Esophagus (tissue), 2 donors: ENCODE data around the gene RPL27A. TPM values are rescaled to one million over a fixed set of nuclear protein-coding genes. Genes with fewer than 3 reads are reported as not detected.
A peak's percentile ranks its signal among the peaks of the same experiment; 100 is the strongest.

Experiments used
- H3K27ac ChIP-seq, 2 donors: one replicate each; pipeline ENCODE4 v1.5.1; 2013; ENCODE audit warnings: low read depth in 2 of 2, mild to moderate bottlenecking in 2 of 2, inconsistent platforms in 1 of 2, low read length in 1 of 2, moderate library complexity in 1 of 2
- H3K27me3 ChIP-seq, 2 donors: one replicate each; pipeline ENCODE4 v1.6.1; 2013; ENCODE audit warnings: low read length in 2 of 2, control low read depth in 1 of 2, mild to moderate bottlenecking in 1 of 2; ENCODE audit not compliant: insufficient read depth in 2 of 2, control insufficient read depth in 1 of 2
- H3K36me3 ChIP-seq, 2 donors: one replicate each; pipeline ENCODE4 v1.6.1; 2013; ENCODE audit warnings: low read length in 1 of 2; ENCODE audit not compliant: control insufficient read depth in 2 of 2, insufficient read depth in 2 of 2
- H3K4me1 ChIP-seq, 2 donors: one replicate each; pipeline ENCODE4 v1.6.1; 2013; ENCODE audit warnings: low read length in 1 of 2; ENCODE audit not compliant: control insufficient read depth in 2 of 2, insufficient read depth in 2 of 2
- H3K4me3 ChIP-seq, 2 donors: one replicate each; pipeline ENCODE4 v1.5.1; 2013; ENCODE audit warnings: low read length in 2 of 2, mild to moderate bottlenecking in 2 of 2, low read depth in 1 of 2, moderate library complexity in 1 of 2
- H3K9me3 ChIP-seq, 2 donors: one replicate each; pipeline ENCODE4 v1.6.1; 2013; ENCODE audit warnings: mild to moderate bottlenecking in 2 of 2, low read depth in 1 of 2, low read length in 1 of 2, moderate library complexity in 1 of 2; ENCODE audit not compliant: control insufficient read depth in 2 of 2, insufficient read depth in 1 of 2
- WGBS, 2 donors: extraction: QIAGEN DNeasy Blood & Tissue Kit; methylation state at CpG; one replicate each; pipeline ENCODE4 v1.1.7; 2013; 5-methylcytosine and 5-hydroxymethylcytosine counted together
- polyA plus RNA-seq, 2 donors: library from polyadenylated mRNA; stranded (reverse); fragments of 200-250 nt; gene quantifications; one replicate each; pipeline ENCODE4 v1.2.3, GENCODE V29; 2013
- donor health status: healthy with polysubstance abuse.
- donor health status: Bipolar disorder and iron deficiency.

RPL27A gene
- polyA plus RNA-seq, 2 donors = 2,629 to 4,238 TPM

DNA sequence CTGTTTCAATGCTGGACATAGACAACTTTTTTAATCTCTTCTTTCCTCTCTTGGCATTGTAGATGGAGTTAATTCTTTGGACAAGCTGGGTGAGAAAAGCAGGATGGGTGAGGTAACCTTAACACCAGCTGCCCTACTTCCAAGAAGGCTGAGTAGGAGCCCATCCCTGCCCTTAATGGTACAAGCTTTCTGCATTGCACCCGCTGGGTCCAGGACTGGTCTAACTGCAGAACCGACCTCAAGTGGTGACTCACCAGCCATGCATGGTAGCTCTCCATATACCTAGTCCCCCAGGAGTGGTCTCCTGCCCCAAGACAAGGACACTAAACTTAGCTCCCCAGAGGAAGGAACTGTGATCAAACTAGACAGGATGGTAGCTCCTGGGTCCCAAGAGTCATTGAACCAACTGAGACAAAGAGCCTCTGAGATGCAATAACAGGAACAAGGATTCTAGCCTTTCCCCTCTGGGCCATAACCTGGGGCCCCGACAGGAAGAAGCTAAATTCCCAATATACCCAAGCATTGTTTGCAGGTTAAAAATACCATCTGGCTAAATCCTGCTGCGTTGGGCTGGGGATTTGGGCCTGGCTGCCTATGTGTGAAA lies 32.1 kb downstream of the RPL27A start:
- no peak overlapping the region for H3K4me3 ChIP-seq
- H3K27me3 ChIP-seq = no peaks in the 10 kb centered on the region
- peaks cover 2 to 21% of the 10 kb centered on the region in 2 donors for H3K36me3 ChIP-seq
- H3K9me3 ChIP-seq = no peaks in the 10 kb centered on the region
- H3K4me1 ChIP-seq = peaks cover 20 to 39% of the 10 kb centered on the region in 2 donors
- H3K27ac ChIP-seq = peak overlapping the region; percentile 46 to 99
- WGBS, 2 donors = 51 to 74% methylated on average over 4 of the region's 4 CpGs

DNA sequence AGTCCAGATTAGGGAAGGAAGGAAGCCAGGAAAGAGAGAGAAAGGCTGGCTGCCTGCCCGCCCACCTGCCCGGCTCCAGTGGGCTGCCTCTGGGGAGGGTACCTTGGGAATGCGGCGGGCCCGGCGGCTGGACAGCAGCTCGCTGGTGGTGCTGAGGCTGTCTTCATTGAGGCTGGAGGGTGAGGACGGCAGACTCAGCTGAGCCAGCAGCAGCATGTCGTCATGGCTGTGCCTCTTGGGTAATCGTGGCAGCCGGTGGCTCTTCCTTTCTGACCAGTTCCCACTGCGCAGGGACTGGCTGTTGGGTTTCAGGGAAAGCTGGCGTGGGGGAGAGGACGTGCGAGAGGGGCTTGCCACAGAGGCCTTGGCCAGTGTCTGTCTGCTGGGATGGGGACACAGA lies 32.9 kb downstream of the RPL27A start:
- H3K27ac ChIP-seq = peak overlapping the region; percentile 46 to 99
- peaks cover 2 to 21% of the 10 kb centered on the region in 2 donors for H3K36me3 ChIP-seq
- H3K27me3 ChIP-seq = no peaks in the 10 kb centered on the region
- peaks cover 20 to 40% of the 10 kb centered on the region in 2 donors for H3K4me1 ChIP-seq
- 72 to 77% methylated on average over 15 of the region's 15 CpGs for WGBS, 2 donors
- no peaks in the 10 kb centered on the region for H3K9me3 ChIP-seq
- H3K4me3 ChIP-seq = no peak overlapping the region

DNA sequence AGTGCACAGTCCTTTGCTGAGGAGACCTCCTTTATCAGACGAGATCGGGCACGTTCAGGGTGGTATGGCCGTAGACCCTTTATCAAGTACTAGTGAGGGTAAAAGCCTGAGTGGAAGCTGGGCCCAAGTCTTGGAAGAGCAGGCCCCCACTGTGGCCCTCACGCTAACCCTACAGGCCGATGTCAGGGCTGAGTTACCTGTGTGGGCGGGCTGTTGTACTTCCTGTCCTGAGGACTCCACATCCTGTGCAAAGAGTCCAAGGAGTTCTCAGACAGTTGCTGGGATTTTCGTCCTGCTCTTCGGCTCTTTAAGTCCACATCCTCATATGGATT lies 34.9 kb downstream of the RPL27A start:
- Histone ChIP-seq H3K4me1 (peaks cover 30 to 57% of the 10 kb centered on the region in 2 donors), H3K9me3 (no peaks in the 10 kb centered on the region), H3K27ac (peak overlapping the region; percentile 98 to 99), H3K27me3 (no peaks in the 10 kb centered on the region), H3K4me3 (no peak overlapping the region), H3K36me3 (peaks cover 0 to 15% of the 10 kb centered on the region in 2 donors)
- 63 to 68% methylated on average over 9 of the region's 9 CpGs for WGBS, 2 donors

DNA sequence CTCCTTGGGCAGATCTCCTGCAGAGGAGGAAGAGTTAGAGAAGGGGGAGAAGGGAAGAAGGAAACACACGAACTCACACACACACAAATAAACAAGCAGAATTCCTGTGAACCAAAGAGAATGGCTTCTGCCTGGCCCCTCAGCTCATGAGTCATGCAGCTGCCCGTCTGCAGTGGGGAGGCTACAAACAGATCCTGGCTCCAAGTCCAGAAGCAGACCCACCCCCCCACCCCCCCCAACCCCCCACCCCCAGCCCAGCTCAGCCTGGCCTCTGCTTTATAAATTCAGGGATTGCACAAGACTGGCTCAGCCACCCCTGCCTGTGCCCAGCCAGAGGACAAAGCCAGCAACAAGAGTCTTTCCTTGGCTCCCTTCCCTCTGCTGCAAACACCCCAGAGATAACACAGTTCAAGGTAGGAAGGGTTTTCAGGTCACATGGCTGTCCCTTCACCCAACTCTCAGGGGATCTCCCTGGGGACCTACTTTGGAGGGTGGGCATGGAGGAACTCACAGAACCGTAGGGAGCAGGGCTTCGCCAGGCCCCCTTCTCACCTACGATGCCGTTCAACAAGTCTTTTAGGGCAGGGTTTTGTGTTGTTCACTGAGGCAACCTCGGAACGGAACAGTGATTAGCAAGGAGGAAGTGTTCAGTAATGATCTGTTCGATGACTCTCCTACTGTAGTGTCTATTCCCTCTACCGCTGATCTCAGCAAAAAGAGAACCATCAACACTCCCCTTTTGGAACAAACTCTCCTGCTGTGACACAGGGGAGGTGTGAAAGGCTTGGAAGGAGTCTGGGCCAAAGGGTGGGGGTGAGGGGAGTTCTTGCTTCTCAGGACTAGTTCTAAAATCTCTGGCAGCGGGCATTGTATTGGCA lies 35.5 kb downstream of the RPL27A start:
- H3K9me3 ChIP-seq = no peaks in the 10 kb centered on the region
- H3K27me3 ChIP-seq = no peaks in the 10 kb centered on the region
- no peak overlapping the region for H3K4me3 ChIP-seq
- peak overlapping the region; percentile 98 to 99 for H3K27ac ChIP-seq
- peaks cover 30 to 57% of the 10 kb centered on the region in 2 donors for H3K4me1 ChIP-seq
- WGBS, 2 donors = 22 to 27% methylated on average over 11 of the region's 11 CpGs
- peaks cover 0 to 9% of the 10 kb centered on the region in 2 donors for H3K36me3 ChIP-seq

DNA sequence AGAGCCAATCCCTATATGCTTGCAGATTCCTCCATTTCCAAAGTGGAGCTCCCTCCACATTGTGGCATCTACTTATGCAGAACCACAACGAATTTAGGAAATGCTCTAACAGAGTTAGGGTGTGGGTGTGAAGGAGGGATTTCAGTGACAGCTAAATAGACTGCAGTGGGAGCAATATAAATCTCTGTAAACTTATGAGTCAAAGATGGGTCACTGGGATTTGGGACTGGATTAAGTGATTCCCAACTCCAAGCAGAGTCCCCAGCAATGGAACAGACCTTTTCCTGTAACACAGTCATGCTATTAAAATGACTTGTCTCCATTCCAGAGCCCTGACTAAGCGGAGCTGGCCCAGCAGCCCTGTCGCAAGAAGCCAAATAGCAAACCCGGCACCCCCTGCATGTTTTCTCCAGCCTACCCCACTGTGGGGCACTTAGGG lies 36.6 kb downstream of the RPL27A start:
- H3K9me3 ChIP-seq = no peaks in the 10 kb centered on the region
- H3K4me1 ChIP-seq = peaks cover 25 to 55% of the 10 kb centered on the region in 2 donors
- no peaks in the 10 kb centered on the region for H3K27me3 ChIP-seq
- peak overlapping the region; percentile 98 to 99 for H3K27ac ChIP-seq
- H3K4me3 ChIP-seq = no peak overlapping the region
- H3K36me3 ChIP-seq = peaks cover 0 to 4% of the 10 kb centered on the region in 2 donors
- WGBS, 2 donors = 9 to 40% methylated on average over 4 of the region's 4 CpGs

DNA sequence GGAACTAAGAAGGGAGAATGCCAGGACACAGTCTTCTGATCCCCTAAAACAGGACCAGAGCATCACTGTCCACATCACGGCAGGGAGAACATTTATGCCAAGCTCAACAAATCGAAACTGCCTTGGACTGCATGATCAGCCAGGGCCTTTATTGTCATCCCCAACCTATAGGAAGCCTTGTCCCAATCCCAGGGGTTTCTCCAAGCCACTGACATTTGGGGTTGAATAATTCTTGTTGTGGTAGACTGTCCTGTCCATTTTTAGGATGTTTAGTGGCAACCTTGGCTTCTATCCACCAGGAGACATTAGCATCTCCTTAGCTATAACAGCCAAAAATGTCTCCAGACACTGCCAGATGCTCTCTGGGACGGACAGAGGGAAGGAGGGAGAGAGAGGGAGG lies 37.1 kb downstream of the RPL27A start:
- peak overlapping the region; percentile 98 to 99 for H3K27ac ChIP-seq
- WGBS, 2 donors = 41 to 45% methylated on average over 3 of the region's 3 CpGs
- H3K9me3 ChIP-seq = no peaks in the 10 kb centered on the region
- no peak overlapping the region for H3K4me3 ChIP-seq
- peaks cover 0 to 6% of the 10 kb centered on the region in 2 donors for H3K36me3 ChIP-seq
- H3K27me3 ChIP-seq = no peaks in the 10 kb centered on the region
- peaks cover 22 to 52% of the 10 kb centered on the region in 2 donors for H3K4me1 ChIP-seq

DNA sequence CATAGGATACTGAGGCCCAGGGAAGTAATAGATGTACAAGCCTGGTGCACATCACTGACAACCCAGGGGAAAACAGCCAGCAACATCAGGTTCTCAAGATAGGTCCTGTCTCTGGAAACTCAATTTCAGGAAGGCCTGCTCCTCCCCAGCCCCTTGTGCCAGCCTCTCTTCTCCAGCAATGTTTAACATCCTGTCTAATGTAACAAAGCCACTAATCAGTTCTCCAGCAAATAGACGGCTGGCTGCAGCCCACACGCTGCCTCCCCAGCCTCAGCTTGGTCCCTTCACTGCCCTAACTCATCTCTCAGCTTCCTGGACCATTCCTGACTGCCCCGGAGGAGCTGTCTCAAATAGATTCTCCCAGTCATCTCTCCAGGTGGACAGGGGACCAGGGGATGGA lies 37.8 kb downstream of the RPL27A start:
- H3K4me1 ChIP-seq = peaks cover 21 to 49% of the 10 kb centered on the region in 2 donors
- 53 to 55% methylated on average over 3 of the region's 3 CpGs for WGBS, 2 donors
- H3K36me3 ChIP-seq = peaks cover 0 to 8% of the 10 kb centered on the region in 2 donors

DNA sequence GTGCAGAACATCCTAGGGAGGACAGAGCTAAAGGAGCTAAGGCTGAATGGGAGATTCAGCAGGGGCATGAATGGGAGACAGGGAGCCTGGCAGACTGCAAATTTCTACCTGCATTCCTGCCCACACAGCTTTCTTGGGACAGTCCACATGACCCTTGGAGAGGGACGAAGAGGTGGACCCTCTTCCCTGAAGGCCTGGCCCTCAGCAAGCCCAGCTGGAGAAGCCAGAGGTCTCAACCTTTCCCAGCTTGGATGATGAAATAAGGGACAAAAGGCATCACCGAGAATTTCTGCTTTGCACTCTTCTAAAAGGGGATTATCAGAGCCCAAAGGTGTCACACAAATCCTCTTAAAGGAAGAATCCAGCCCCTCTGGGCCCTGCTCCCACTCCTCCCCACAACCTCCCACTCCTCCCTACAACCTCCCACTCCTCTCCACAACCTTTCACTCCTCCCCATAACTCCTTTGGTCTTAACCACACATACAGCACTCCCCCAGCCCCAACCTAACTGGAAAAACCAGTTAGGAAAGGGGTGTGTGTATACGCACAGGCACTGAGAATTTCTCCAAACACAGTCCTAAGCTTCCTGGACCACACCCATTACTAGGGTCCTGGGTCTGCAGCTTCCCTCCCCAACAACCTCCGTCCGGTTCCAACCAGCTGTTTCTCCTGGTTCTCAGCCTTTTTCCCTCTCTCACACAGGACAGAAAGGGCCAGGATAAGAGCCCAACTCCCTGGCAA lies 38.4 kb downstream of the RPL27A start:
- WGBS, 2 donors = 24 to 29% methylated on average over 4 of the region's 5 CpGs

More for the DNA sequence above, 37.8 kb downstream of the RPL27A start:
- H3K27ac ChIP-seq = peak overlapping the region; percentile 98 to 99
- no peaks in the 10 kb centered on the region for H3K9me3 ChIP-seq
- H3K27me3 ChIP-seq = no peaks in the 10 kb centered on the region
- no peak overlapping the region for H3K4me3 ChIP-seq

More for the DNA sequence above, 38.4 kb downstream of the RPL27A start:
- Histone ChIP-seq H3K4me1 (peaks cover 21 to 44% of the 10 kb centered on the region in 2 donors), H3K9me3 (no peaks in the 10 kb centered on the region), H3K27ac (peak overlapping the region; percentile 98 to 99), H3K36me3 (peaks cover 0 to 8% of the 10 kb centered on the region in 2 donors), H3K27me3 (no peaks in the 10 kb centered on the region), H3K4me3 (no peak overlapping the region)
